Prostate gland (tissue), 2 donors: ENCODE measurements around the gene NID1. TPM values are rescaled to one million over a fixed set of nuclear protein-coding genes. Genes with fewer than 3 reads are reported as not detected.

Source experiments
- DNase-seq: peaks from one replicate; pipeline ENCODE4 v3.0.0-alpha.2; 2019; ENCODE audit warnings: low spot score
- H3K27ac ChIP-seq, 2 donors: fragments of 200-600 bp; sonication (generic); 2 replicates each; pipeline ENCODE4 v1.5.1; 2017 to 2019
- H3K27me3 ChIP-seq: fragments of 200-600 bp; sonication (generic); replicated peaks from 2 replicates; pipeline ENCODE4 v1.5.1; 2019; ENCODE audit not compliant: insufficient read depth
- H3K36me3 ChIP-seq, 2 donors: fragments of 200-600 bp; sonication (generic); 1 replicate in 1 of 2; 2 replicates in 1 of 2; pipeline versions ENCODE4 v1.5.1 to v1.8.1; 2017 to 2019
- H3K4me1 ChIP-seq: fragments of 200-600 bp; sonication (generic); replicated peaks from 2 replicates; pipeline ENCODE4 v1.5.1; 2019
- H3K4me3 ChIP-seq, 2 donors: fragments of 200-600 bp; sonication (generic); 2 replicates each; pipeline ENCODE4 v1.5.1; 2017 to 2019
- H3K9me3 ChIP-seq: fragments of 200-600 bp; sonication (generic); 2 replicates; pipeline ENCODE4 v1.5.1; 2017
- CTCF ChIP-seq, 4 experiments: fragments of 200-600 bp in 2 of 4; fragments of 450-650 bp in 2 of 4; sonication (generic) in 2 of 4; IDR thresholded peaks; 1 replicate in 3 of 4; 2 replicates in 1 of 4; pipeline ENCODE4 v1.5.1; 2016 to 2019; ENCODE audit warnings: antibody characterized with exemption in 4 of 4, mild to moderate bottlenecking in 2 of 4, moderate library complexity in 2 of 4
- POLR2A ChIP-seq: fragments of 450-650 bp; IDR thresholded peaks from one replicate; pipeline ENCODE4 v1.6.1; 2016; ENCODE audit warnings: antibody characterized with exemption, mild to moderate bottlenecking
- POLR2AphosphoS5 ChIP-seq: sonication (generic); formaldehyde crosslinking; IDR thresholded peaks from one replicate; pipeline ENCODE4 v1.6.1; 2017; ENCODE audit warnings: antibody characterized with exemption
- WGBS: methylation state at CpG from one replicate; pipeline ENCODE4 v1.1.5; 2018; 5-methylcytosine and 5-hydroxymethylcytosine counted together
- intact Hi-C: fragments of 100-400 bp; cut with DNase I; formaldehyde crosslinking; loops from one replicate; pipeline ENCODE4 v1.14.2; 2022
- total RNA-seq, 2 donors: library from RNA; depleted of rRNA; stranded (reverse); fragments of >200 nt; gene quantifications; one replicate each; pipeline ENCODE4 v1.1.0, GENCODE V29; 2016

Gene NID1
- total RNA-seq, 2 donors from 2014 or later: 21.6 to 74.9 TPM

GRCh38 chr1:236052232-236052993 lies 12.5 kb downstream of the NID1 start:
- no peaks in the 10 kb centered on the region for H3K9me3 ChIP-seq
- TF ChIP-seq POLR2AphosphoS5: no peak
- TF ChIP-seq POLR2A: no peak
- no peak for TF ChIP-seq CTCF (IDR thresholded peaks at IDR 0.05)
- no peak overlapping the region for H3K27ac ChIP-seq
- intact Hi-C loops: no loop called here
- no peaks in the 10 kb centered on the region for H3K36me3 ChIP-seq
- H3K27me3 ChIP-seq: no peaks in the 10 kb centered on the region
- 50% methylated on average over 12 of the region's 12 CpGs for WGBS
- no peak for DNase-seq
- no peak overlapping the region for H3K4me3 ChIP-seq
- no peaks in the 10 kb centered on the region for H3K4me1 ChIP-seq

- Histone ChIP-seq H3K36me3 (no peaks in the 10 kb centered on the region), H3K4me3 (no peak overlapping the region), H3K27ac (peak overlapping the region in 1 of 2 donors; percentile 7), H3K27me3 (no peaks in the 10 kb centered on the region), H3K4me1 (no peaks in the 10 kb centered on the region), H3K9me3 (no peaks in the 10 kb centered on the region)
- intact Hi-C loops: no loop called here
- TF ChIP-seq POLR2A (no peak), CTCF (IDR thresholded peaks at IDR 0.05) (no peak), POLR2AphosphoS5 (no peak)
- WGBS: 29% methylated on average over 9 of the region's 9 CpGs
- DNase-seq: no peak
These were observed 13.6 kb downstream of the NID1 start for GRCh38 chr1:236051242-236051791.

GRCh38 chr1:236045771-236046170 lies 19.1 kb downstream of the NID1 start:
- intact Hi-C loops: no loop called here
- no peaks in the 10 kb centered on the region for H3K9me3 ChIP-seq
- TF ChIP-seq POLR2A (no peak), CTCF (IDR thresholded peaks at IDR 0.05) (no peak), POLR2AphosphoS5 (no peak)
- WGBS: 95% methylated on average over 5 of the region's 5 CpGs
- no peaks in the 10 kb centered on the region for H3K4me1 ChIP-seq
- H3K27ac ChIP-seq: no peak overlapping the region
- H3K4me3 ChIP-seq: no peak overlapping the region
- H3K27me3 ChIP-seq: no peaks in the 10 kb centered on the region
- no peak for DNase-seq
- H3K36me3 ChIP-seq: no peaks in the 10 kb centered on the region

- Histone ChIP-seq H3K27me3 (no peaks in the 10 kb centered on the region), H3K27ac (no peak overlapping the region), H3K4me1 (no peaks in the 10 kb centered on the region), H3K9me3 (no peaks in the 10 kb centered on the region), H3K36me3 (no peaks in the 10 kb centered on the region), H3K4me3 (no peak overlapping the region)
- 29% methylated on average over 3 of the region's 3 CpGs for WGBS
- intact Hi-C loops: no loop called here
- no peak for TF ChIP-seq CTCF (IDR thresholded peaks at IDR 0.05)
- TF ChIP-seq POLR2A: no peak
- TF ChIP-seq POLR2AphosphoS5: no peak
- no peak for DNase-seq
These were observed 20.5 kb downstream of the NID1 start for GRCh38 chr1:236044341-236044740.
